HepG2 (cell line): ENCODE data around the gene RHOT2. TPM values are rescaled to one million over a fixed set of nuclear protein-coding genes. Genes with fewer than 3 reads are reported as not detected.

Source experiments
- CAMTA2 ChIP-seq: sonication (generic); formaldehyde crosslinking; IDR thresholded peaks from 2 replicates; pipeline ENCODE4 v1.4.0; 2020; ENCODE audit warnings: mild to moderate bottlenecking, missing genetic modification reagents, borderline replicate concordance
- CCDC6 ChIP-seq: sonication (generic); formaldehyde crosslinking; IDR thresholded peaks from 2 replicates; pipeline ENCODE4 v1.8.1; 2022; ENCODE audit warnings: mild to moderate bottlenecking, missing genetic modification reagents, moderate library complexity
- GATA4 ChIP-seq: sonication (generic); IDR thresholded peaks from 2 replicates; pipeline ENCODE4 v1.6.1; 2016; ENCODE audit warnings: antibody characterized with exemption, low read depth, borderline replicate concordance
- MIXL1 ChIP-seq: IDR thresholded peaks from 2 replicates; pipeline ENCODE4 v1.6.1; 2016
- NKX3-1 ChIP-seq: sonication (generic); formaldehyde crosslinking; IDR thresholded peaks from 2 replicates; pipeline ENCODE4 v1.5.0; 2020; ENCODE audit warnings: missing genetic modification reagents
- PTBP1 ChIP-seq: fragments of 200-400 bp; formaldehyde crosslinking; IDR thresholded peaks from 2 replicates; pipeline ENCODE4 v1.6.1; 2018; ENCODE audit warnings: low read length, low read depth; ENCODE audit not compliant: poor library complexity, severe bottlenecking
- SATB2 ChIP-seq: sonication (generic); formaldehyde crosslinking; IDR thresholded peaks from 2 replicates; pipeline ENCODE4 v1.5.0; 2020; ENCODE audit warnings: missing genetic modification reagents
- SIN3A ChIP-seq: IDR thresholded peaks from 2 replicates; pipeline ENCODE4 v1.6.1; 2011; ENCODE audit warnings: low read depth, mild to moderate bottlenecking, control low read depth, low read length, borderline replicate concordance
- SRSF4 ChIP-seq: fragments of 200-400 bp; formaldehyde crosslinking; IDR thresholded peaks from one replicate; pipeline ENCODE4 v1.6.1; 2018; ENCODE audit warnings: mild to moderate bottlenecking, low read depth, low read length, moderate library complexity; ENCODE audit not compliant: poor library complexity, severe bottlenecking
- SRSF9 ChIP-seq: fragments of 200-400 bp; formaldehyde crosslinking; IDR thresholded peaks from 2 replicates; pipeline ENCODE4 v1.6.1; 2018; ENCODE audit warnings: borderline replicate concordance, mild to moderate bottlenecking, low read depth, low read length; ENCODE audit not compliant: insufficient read depth, poor library complexity, severe bottlenecking
- ZBTB7B ChIP-seq: sonication (generic); formaldehyde crosslinking; IDR thresholded peaks from 2 replicates; pipeline ENCODE4 v1.4.0; 2020; ENCODE audit warnings: missing genetic modification reagents
- ZFAT ChIP-seq: sonication (generic); formaldehyde crosslinking; conservative IDR thresholded peaks from 2 replicates; pipeline ENCODE4 v1.8.1; 2023; ENCODE audit warnings: missing genetic modification reagents, inconsistent platforms
- ZKSCAN8 ChIP-seq: IDR thresholded peaks from 2 replicates; pipeline ENCODE4 v1.6.1; 2016; ENCODE audit warnings: borderline replicate concordance, missing genetic modification reagents, missing compliant biosample characterization
- ZNF121 ChIP-seq: sonication (generic); formaldehyde crosslinking; IDR thresholded peaks from 2 replicates; pipeline ENCODE4 v1.5.0; 2020; ENCODE audit warnings: mild to moderate bottlenecking, missing genetic modification reagents
- ZNF207 ChIP-seq: fragments of 450-650 bp; IDR thresholded peaks from 2 replicates; pipeline ENCODE4 v1.6.1; 2016; ENCODE audit warnings: antibody characterized with exemption, borderline replicate concordance
- ZNF441 ChIP-seq: sonication (generic); formaldehyde crosslinking; IDR thresholded peaks from 2 replicates; pipeline ENCODE4 v1.7.0; 2021; ENCODE audit warnings: missing genetic modification reagents, borderline replicate concordance
- ZNF841 ChIP-seq: sonication (generic); formaldehyde crosslinking; IDR thresholded peaks from 2 replicates; pipeline ENCODE4 v1.8.1; 2023; ENCODE audit warnings: missing genetic modification reagents, borderline replicate concordance
- polyA plus RNA-seq, 8 experiments: library from polyadenylated mRNA; depleted of rRNA in 3 of 8; stranded (reverse) in 7 of 8; unstranded in 1 of 8; fragments of >200 nt; fragmentation: Illumina TruSeq in 4 of 8; extraction: Trizol in 4 of 8; gene quantifications; 2 replicates each; pipeline versions ENCODE4 v1.2.1 to v1.2.3, GENCODE V29; 2011 to 2016; ENCODE audit warnings: low read depth in 4 of 8, missing spikeins in 1 of 8, mixed read lengths in 1 of 8; ENCODE audit not compliant: insufficient read depth in 1 of 8
- total RNA-seq, 5 experiments: library from RNA; depleted of rRNA; stranded (reverse); fragments of >200 nt; fragmentation: Illumina TruSeq; extraction: Trizol; gene quantifications; 2 replicates each; pipeline ENCODE4 v1.2.3, GENCODE V29; 2016; ENCODE audit warnings: low read depth in 1 of 5
- TF ChIP-seq, protein P1 (sequence below): sonication (generic); formaldehyde crosslinking; IDR thresholded peaks from 2 replicates; pipeline ENCODE4 v1.4.0; 2020; ENCODE audit warnings: missing genetic modification reagents
- TF ChIP-seq, protein P2 (sequence below): sonication (generic); formaldehyde crosslinking; IDR thresholded peaks from 2 replicates; pipeline ENCODE4 v1.8.0; 2022; ENCODE audit warnings: low read depth, missing genetic modification reagents
- TF ChIP-seq, protein P3 (sequence below): IDR thresholded peaks from 2 replicates; pipeline ENCODE4 v1.6.1; 2016; ENCODE audit warnings: mild to moderate bottlenecking
- TF ChIP-seq, protein P4 (sequence below): IDR thresholded peaks from 2 replicates; pipeline ENCODE4 v1.6.1; 2012; ENCODE audit warnings: inconsistent platforms

Gene RHOT2
- total and polyA plus RNA-seq, 2 of the 13 experiments (the other 11 are each of a cell fraction or from before 2014, with no cell fraction given) = 63.6 to 76.9 TPM

DNA sequence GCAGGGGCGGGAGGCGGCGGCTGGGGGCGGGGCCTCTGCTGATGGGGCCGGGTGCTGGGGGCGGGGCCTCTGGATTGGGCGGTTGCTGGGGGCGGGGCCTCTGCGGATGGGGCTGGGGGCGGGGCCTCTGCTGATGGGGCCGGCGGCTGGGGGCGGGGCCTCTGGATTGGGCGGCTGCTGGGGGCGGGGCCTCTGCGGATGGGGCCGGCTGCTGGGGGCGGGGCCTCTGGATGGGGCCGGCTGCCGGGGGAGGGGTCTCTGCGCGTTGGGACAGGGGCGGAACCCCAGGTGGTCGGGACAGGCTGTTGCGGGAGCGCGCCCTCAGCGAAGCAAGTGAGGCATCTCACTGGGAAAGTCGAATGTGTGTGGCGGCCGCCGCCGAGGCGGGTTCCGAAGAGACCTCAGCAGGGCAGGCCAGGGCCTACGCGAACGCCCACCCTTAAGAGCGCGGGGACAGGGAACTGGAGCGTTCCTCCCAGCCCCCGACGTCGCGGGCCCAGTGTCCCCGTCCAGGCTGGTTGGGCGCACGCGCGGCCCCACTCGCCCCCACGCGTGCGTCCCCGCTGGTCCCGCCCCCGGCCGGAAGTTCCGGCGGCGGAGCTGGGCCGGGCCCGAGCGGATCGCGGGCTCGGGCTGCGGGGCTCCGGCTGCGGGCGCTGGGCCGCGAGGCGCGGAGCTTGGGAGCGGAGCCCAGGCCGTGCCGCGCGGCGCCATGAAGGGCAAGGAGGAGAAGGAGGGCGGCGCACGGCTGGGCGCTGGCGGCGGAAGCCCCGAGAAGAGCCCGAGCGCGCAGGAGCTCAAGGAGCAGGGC lies 12.1 kb downstream of the RHOT2 start, which contains the start of gene STUB1 (continued):
- TF ChIP-seq NKX3-1 (CRISPR knock-in tag) (0 out of 2 replicates have a peak, but pooled peaks have one; percentile 40), SRSF9 (no peak), ZNF121 (no peak), ZBTB7B (0 out of 2 replicates have a peak, but pooled peaks have one; percentile 24), MIXL1 (CRISPR knock-in tag) (no peak), ZNF441 (CRISPR knock-in tag) (0 out of 2 replicates have a peak, but pooled peaks have one; percentile 10), SIN3A (0 out of 2 replicates have a peak, but pooled peaks have one; percentile 5), CCDC6 (CRISPR knock-in tag) (no peak), GATA4 (no peak), PTBP1 (no peak), ZFAT (no peak), CAMTA2 (CRISPR knock-in tag) (no peak), SRSF4 (no peak), ZNF841 (CRISPR knock-in tag) (no peak), ZNF207 (no peak), ZKSCAN8 (CRISPR knock-in tag) (no peak), SATB2 (CRISPR knock-in tag) (no peak)
- TF ChIP-seq, protein P1, sequence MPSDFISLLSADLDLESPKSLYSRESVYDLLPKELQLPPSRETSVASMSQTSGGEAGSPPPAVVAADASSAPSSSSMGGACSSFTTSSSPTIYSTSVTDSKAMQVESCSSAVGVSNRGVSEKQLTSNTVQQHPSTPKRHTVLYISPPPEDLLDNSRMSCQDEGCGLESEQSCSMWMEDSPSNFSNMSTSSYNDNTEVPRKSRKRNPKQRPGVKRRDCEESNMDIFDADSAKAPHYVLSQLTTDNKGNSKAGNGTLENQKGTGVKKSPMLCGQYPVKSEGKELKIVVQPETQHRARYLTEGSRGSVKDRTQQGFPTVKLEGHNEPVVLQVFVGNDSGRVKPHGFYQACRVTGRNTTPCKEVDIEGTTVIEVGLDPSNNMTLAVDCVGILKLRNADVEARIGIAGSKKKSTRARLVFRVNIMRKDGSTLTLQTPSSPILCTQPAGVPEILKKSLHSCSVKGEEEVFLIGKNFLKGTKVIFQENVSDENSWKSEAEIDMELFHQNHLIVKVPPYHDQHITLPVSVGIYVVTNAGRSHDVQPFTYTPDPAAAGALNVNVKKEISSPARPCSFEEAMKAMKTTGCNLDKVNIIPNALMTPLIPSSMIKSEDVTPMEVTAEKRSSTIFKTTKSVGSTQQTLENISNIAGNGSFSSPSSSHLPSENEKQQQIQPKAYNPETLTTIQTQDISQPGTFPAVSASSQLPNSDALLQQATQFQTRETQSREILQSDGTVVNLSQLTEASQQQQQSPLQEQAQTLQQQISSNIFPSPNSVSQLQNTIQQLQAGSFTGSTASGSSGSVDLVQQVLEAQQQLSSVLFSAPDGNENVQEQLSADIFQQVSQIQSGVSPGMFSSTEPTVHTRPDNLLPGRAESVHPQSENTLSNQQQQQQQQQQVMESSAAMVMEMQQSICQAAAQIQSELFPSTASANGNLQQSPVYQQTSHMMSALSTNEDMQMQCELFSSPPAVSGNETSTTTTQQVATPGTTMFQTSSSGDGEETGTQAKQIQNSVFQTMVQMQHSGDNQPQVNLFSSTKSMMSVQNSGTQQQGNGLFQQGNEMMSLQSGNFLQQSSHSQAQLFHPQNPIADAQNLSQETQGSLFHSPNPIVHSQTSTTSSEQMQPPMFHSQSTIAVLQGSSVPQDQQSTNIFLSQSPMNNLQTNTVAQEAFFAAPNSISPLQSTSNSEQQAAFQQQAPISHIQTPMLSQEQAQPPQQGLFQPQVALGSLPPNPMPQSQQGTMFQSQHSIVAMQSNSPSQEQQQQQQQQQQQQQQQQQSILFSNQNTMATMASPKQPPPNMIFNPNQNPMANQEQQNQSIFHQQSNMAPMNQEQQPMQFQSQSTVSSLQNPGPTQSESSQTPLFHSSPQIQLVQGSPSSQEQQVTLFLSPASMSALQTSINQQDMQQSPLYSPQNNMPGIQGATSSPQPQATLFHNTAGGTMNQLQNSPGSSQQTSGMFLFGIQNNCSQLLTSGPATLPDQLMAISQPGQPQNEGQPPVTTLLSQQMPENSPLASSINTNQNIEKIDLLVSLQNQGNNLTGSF = peak; percentile 80; the same call in 1 of the 2 replicates
- TF ChIP-seq, protein P2, sequence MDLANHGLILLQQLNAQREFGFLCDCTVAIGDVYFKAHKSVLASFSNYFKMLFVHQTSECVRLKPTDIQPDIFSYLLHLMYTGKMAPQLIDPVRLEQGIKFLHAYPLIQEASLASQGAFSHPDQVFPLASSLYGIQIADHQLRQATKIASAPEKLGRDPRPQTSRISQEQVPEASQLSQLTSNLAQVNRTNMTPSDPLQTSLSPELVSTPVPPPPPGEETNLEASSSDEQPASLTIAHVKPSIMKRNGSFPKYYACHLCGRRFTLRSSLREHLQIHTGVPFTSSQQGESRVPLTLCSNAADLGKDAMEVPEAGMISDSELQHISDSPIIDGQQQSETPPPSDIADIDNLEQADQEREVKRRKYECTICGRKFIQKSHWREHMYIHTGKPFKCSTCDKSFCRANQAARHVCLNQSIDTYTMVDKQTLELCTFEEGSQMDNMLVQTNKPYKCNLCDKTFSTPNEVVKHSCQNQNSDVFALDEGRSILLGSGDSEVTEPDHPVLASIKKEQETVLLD (CRISPR knock-in tag) = peak; percentile 68; the same call in 1 of the 2 replicates
- TF ChIP-seq, protein P3, sequence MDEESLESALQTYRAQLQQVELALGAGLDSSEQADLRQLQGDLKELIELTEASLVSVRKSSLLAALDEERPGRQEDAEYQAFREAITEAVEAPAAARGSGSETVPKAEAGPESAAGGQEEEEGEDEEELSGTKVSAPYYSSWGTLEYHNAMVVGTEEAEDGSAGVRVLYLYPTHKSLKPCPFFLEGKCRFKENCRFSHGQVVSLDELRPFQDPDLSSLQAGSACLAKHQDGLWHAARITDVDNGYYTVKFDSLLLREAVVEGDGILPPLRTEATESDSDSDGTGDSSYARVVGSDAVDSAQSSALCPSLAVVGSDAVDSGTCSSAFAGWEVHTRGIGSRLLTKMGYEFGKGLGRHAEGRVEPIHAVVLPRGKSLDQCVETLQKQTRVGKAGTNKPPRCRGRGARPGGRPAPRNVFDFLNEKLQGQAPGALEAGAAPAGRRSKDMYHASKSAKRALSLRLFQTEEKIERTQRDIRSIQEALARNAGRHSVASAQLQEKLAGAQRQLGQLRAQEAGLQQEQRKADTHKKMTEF (CRISPR knock-in tag) = peak; percentile 33; the same call in 1 of the 2 replicates
- TF ChIP-seq, protein P4, sequence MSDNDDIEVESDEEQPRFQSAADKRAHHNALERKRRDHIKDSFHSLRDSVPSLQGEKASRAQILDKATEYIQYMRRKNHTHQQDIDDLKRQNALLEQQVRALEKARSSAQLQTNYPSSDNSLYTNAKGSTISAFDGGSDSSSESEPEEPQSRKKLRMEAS = peak; percentile 80
